Tibial nerve (tissue), 4 donors: ENCODE data around the gene TMC4. TPM values are rescaled to one million over a fixed set of nuclear protein-coding genes. Genes with fewer than 3 reads are reported as not detected.
"Not testable (repeated sequence)": the region's sequence is repeated elsewhere in the genome, so short reads cannot be mapped to it uniquely, and the experiment has no call there.

Source experiments
- DNase-seq, 2 donors: peaks; one replicate each; pipeline ENCODE4 v3.0.0-alpha.2; 2019; ENCODE audit warnings: low spot score in 2 of 2
- H3K27ac ChIP-seq, 4 donors: fragments of 200-600 bp; sonication (generic) in 3 of 4; one replicate each; pipeline ENCODE4 v1.5.1; 2017 to 2019; ENCODE audit warnings: mild to moderate bottlenecking in 1 of 4
- H3K27me3 ChIP-seq, 2 donors: fragments of 200-600 bp; sonication (generic) in 1 of 2; one replicate each; pipeline versions ENCODE4 v1.5.1 to v1.6.0; 2017 to 2019
- H3K36me3 ChIP-seq, 3 donors: fragments of 200-600 bp; sonication (generic); one replicate each; pipeline ENCODE4 v1.5.1; 2018 to 2019
- H3K4me1 ChIP-seq, 4 donors: fragments of 200-600 bp; sonication (generic) in 3 of 4; one replicate each; pipeline ENCODE4 v1.5.1; 2017 to 2019
- H3K4me3 ChIP-seq, 4 donors: fragments of 200-600 bp; sonication (generic) in 3 of 4; one replicate each; pipeline ENCODE4 v1.5.1; 2017 to 2019; ENCODE audit warnings: mild to moderate bottlenecking in 1 of 4, moderate library complexity in 1 of 4
- H3K9me3 ChIP-seq, 4 donors: fragments of 200-600 bp; sonication (generic) in 3 of 4; one replicate each; pipeline ENCODE4 v1.5.1; 2017 to 2019
- EP300 ChIP-seq, 2 donors: sonication (generic); formaldehyde crosslinking; IDR thresholded peaks; one replicate each; pipeline ENCODE4 v1.6.1; 2017; ENCODE audit warnings: antibody characterized with exemption in 2 of 2, mild to moderate bottlenecking in 1 of 2
- POLR2A ChIP-seq, 2 donors: fragments of 450-650 bp; IDR thresholded peaks; one replicate each; pipeline ENCODE4 v1.6.1; 2017; ENCODE audit warnings: antibody characterized with exemption in 2 of 2, mild to moderate bottlenecking in 2 of 2, moderate library complexity in 2 of 2
- WGBS, 2 donors: methylation state at CpG; one replicate each; pipeline ENCODE4 v1.1.5; 2018; 5-methylcytosine and 5-hydroxymethylcytosine counted together
- total RNA-seq, 4 donors: library from RNA; depleted of rRNA; stranded (reverse); fragments of >200 nt; gene quantifications; one replicate each; pipeline ENCODE4 v1.1.0, GENCODE V29; 2016
- TF ChIP-seq, protein P1 (sequence below), 5 experiments: fragments of 200-600 bp in 3 of 5; fragments of 450-650 bp in 2 of 5; sonication (generic) in 3 of 5; IDR thresholded peaks; one replicate each; pipeline ENCODE4 v1.5.1; 2016 to 2019; ENCODE audit warnings: antibody characterized with exemption in 5 of 5, mild to moderate bottlenecking in 3 of 5, moderate library complexity in 2 of 5

TMC4 gene
- total RNA-seq, 4 donors from 2014 or later: 0.22 to 8.8 (median 4.4) TPM; not detected in 1

GRCh38 chr19:54216869-54217268 is 43.9 kb upstream of the TMC4 start:
- TF ChIP-seq, protein P1, sequence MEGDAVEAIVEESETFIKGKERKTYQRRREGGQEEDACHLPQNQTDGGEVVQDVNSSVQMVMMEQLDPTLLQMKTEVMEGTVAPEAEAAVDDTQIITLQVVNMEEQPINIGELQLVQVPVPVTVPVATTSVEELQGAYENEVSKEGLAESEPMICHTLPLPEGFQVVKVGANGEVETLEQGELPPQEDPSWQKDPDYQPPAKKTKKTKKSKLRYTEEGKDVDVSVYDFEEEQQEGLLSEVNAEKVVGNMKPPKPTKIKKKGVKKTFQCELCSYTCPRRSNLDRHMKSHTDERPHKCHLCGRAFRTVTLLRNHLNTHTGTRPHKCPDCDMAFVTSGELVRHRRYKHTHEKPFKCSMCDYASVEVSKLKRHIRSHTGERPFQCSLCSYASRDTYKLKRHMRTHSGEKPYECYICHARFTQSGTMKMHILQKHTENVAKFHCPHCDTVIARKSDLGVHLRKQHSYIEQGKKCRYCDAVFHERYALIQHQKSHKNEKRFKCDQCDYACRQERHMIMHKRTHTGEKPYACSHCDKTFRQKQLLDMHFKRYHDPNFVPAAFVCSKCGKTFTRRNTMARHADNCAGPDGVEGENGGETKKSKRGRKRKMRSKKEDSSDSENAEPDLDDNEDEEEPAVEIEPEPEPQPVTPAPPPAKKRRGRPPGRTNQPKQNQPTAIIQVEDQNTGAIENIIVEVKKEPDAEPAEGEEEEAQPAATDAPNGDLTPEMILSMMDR (IDR thresholded peaks at IDR 0.05): no peak
- TF ChIP-seq EP300 (IDR thresholded peaks at IDR 0.05) (no peak), POLR2A (IDR thresholded peaks at IDR 0.05) (no peak)
- no peak for DNase-seq
- 74% methylated on average over 6 to 9 of the region's 9 CpGs for WGBS, 2 donors
- Histone ChIP-seq H3K27ac (no peak overlapping the region), H3K4me1 (no peaks in the 10 kb centered on the region), H3K27me3 (peaks cover 0 to 1% of the 10 kb centered on the region in 2 donors), H3K4me3 (no peak overlapping the region), H3K9me3 (no peaks in the 10 kb centered on the region), H3K36me3 (peaks cover 0 to 14% (median 0%) of the 10 kb centered on the region in 3 donors)

GRCh38 chr19:54214734-54215133 is 41.8 kb upstream of the TMC4 start:
- 96 to 97% methylated on average over 9 to 16 of the region's 19 CpGs for WGBS, 2 donors
- peaks cover 0 to 18% (median 0%) of the 10 kb centered on the region in 3 donors for H3K36me3 ChIP-seq
- not testable (repeated sequence) for H3K27me3 ChIP-seq, H3K27ac ChIP-seq, H3K4me3 ChIP-seq, DNase-seq, H3K9me3 ChIP-seq, H3K4me1 ChIP-seq

GRCh38 chr19:54214217-54214616 is 41.3 kb upstream of the TMC4 start:
- DNase-seq, H3K27ac ChIP-seq, H3K4me3 ChIP-seq, H3K9me3 ChIP-seq, H3K27me3 ChIP-seq: not testable (repeated sequence)
- Histone ChIP-seq H3K36me3 (peaks cover 0 to 13% (median 0%) of the 10 kb centered on the region in 3 donors), H3K4me1 (peaks cover 0 to 14% (median 13%) of the 10 kb centered on the region in 4 donors)
- WGBS, 2 donors: 52 to 57% methylated on average over 4 to 5 of the region's 5 CpGs

DNA sequence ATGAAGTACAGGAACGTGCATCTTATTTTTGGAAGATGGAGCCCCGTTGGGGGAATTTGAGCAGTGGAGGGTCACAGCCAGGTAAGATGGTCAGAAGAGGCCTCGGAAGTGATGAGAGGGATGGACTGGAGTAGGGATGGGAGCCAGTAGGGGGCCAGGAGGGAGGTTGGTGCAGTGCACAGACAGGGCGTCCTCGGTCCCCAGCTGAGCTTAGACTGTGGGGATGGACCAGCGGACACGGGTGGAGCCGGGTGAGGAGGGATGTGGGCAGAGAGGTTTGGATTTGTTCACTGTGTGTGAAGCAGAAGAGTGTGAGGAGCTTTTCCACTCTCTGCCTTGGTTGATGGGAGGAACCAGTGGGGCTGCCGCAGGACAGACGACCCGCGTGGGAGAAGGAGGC is 38.3 kb upstream of the TMC4 start:
- no peak for TF ChIP-seq POLR2A (IDR thresholded peaks at IDR 0.05)
- TF ChIP-seq, protein P1 (IDR thresholded peaks at IDR 0.05): no peak
- TF ChIP-seq EP300 (IDR thresholded peaks at IDR 0.05): no peak
- peaks cover 0 to 43% (median 30%) of the 10 kb centered on the region in 4 donors for H3K4me1 ChIP-seq
- H3K9me3 ChIP-seq: no peaks in the 10 kb centered on the region
- H3K27me3 ChIP-seq: no peaks in the 10 kb centered on the region
- whole genome bisulfite sequencing, 2 donors: 85 to 88% methylated on average over 12 of the region's 12 CpGs
- no peak for DNase-seq
- H3K27ac ChIP-seq: peak overlapping the region in 1 of 4 donors; percentile 95
- H3K4me3 ChIP-seq: no peak overlapping the region
- peaks cover 0 to 29% (median 15%) of the 10 kb centered on the region in 3 donors for H3K36me3 ChIP-seq

- no peaks in the 10 kb centered on the region for H3K9me3 ChIP-seq
- peaks cover 0 to 56% (median 33%) of the 10 kb centered on the region in 4 donors for H3K4me1 ChIP-seq
- peak; percentile 84 to 95 for DNase-seq
- TF ChIP-seq EP300 (IDR thresholded peaks at IDR 0.05): peak; percentile 54 to 85
- TF ChIP-seq, protein P1 (IDR thresholded peaks at IDR 0.05): peak in 1 of 5 experiments; percentile 11
- no peak for TF ChIP-seq POLR2A (IDR thresholded peaks at IDR 0.05)
- WGBS, 2 donors: 33 to 40% methylated on average over 10 of the region's 10 CpGs
- peak overlapping the region; percentile 49 to 95 (median 78) for H3K27ac ChIP-seq
- no peaks in the 10 kb centered on the region for H3K27me3 ChIP-seq
- no peak overlapping the region for H3K4me3 ChIP-seq
- H3K36me3 ChIP-seq: peaks cover 0 to 42% (median 25%) of the 10 kb centered on the region in 3 donors
Measured at GRCh38 chr19:54209811-54210494, 37.0 kb upstream of the TMC4 start.

- TF ChIP-seq EP300 (IDR thresholded peaks at IDR 0.05) (no peak), POLR2A (IDR thresholded peaks at IDR 0.05) (no peak)
- TF ChIP-seq, protein P1 (IDR thresholded peaks at IDR 0.05): no peak
- peak overlapping the region; percentile 49 to 95 (median 78) for H3K27ac ChIP-seq
- no peak overlapping the region for H3K4me3 ChIP-seq
- peaks cover 0 to 49% (median 27%) of the 10 kb centered on the region in 3 donors for H3K36me3 ChIP-seq
- H3K27me3 ChIP-seq: no peaks in the 10 kb centered on the region
- no peak for DNase-seq
- peaks cover 0 to 63% (median 36%) of the 10 kb centered on the region in 4 donors for H3K4me1 ChIP-seq
- no peaks in the 10 kb centered on the region for H3K9me3 ChIP-seq
- 45 to 50% methylated on average over 13 to 22 of the region's 24 CpGs for WGBS, 2 donors
Measured at GRCh38 chr19:54209058-54209810, 36.3 kb upstream of the TMC4 start.
